Gastroesophageal sphincter (tissue), 3 donors: ENCODE measurements around the gene FMNL3.

Experiments used
- POLR2A ChIP-seq, 2 donors: fragments of 450-650 bp; IDR thresholded peaks; one replicate each; pipeline ENCODE4 v1.6.1; 2017; ENCODE audit warnings: antibody characterized with exemption in 2 of 2, mild to moderate bottlenecking in 2 of 2, moderate library complexity in 1 of 2
- POLR2AphosphoS5 ChIP-seq: sonication (generic); formaldehyde crosslinking; IDR thresholded peaks from one replicate; pipeline ENCODE4 v1.6.1; 2017; ENCODE audit warnings: antibody characterized with exemption
- TF ChIP-seq, protein P1 (sequence below), 4 experiments: fragments of 200-600 bp in 2 of 4; fragments of 450-650 bp in 2 of 4; sonication (generic) in 1 of 4; IDR thresholded peaks; one replicate each; pipeline ENCODE4 v1.5.1; 2017 to 2019; ENCODE audit warnings: antibody characterized with exemption in 4 of 4, mild to moderate bottlenecking in 2 of 4, moderate library complexity in 2 of 4

DNA sequence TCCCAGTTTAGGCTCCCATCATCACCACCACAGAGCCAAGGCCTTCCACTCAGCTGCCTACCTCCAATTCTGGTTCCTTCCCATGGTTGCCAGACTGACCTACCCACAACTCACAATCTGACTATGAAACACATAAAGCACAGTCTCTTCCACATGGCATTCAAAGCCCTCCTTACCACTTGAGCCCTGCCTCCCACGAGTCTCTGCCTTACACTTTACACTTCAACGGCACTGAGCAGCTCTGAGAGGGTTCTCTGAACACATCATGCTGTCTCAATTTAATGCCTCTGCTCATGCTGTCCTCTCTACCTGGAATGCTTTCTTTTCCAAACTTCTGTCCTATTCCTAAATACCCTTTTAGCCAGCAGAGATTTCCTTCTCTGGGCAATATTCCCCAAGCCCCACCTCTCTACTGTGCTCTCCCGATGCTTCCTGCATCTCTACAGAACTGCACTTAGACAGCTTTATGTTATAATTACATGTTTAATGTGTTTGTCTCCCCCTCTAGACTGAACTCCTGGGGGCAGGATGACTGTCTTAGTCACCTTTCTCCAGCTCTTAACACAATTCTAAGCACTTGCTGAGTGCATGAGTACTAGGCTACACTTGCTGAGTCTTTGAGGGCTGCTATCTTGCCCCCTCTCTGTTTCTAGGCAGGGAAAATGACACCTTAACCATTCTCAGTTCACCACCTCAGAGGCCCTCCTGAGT is 23.5 kb downstream of the FMNL3 start:
- TF ChIP-seq, protein P1, sequence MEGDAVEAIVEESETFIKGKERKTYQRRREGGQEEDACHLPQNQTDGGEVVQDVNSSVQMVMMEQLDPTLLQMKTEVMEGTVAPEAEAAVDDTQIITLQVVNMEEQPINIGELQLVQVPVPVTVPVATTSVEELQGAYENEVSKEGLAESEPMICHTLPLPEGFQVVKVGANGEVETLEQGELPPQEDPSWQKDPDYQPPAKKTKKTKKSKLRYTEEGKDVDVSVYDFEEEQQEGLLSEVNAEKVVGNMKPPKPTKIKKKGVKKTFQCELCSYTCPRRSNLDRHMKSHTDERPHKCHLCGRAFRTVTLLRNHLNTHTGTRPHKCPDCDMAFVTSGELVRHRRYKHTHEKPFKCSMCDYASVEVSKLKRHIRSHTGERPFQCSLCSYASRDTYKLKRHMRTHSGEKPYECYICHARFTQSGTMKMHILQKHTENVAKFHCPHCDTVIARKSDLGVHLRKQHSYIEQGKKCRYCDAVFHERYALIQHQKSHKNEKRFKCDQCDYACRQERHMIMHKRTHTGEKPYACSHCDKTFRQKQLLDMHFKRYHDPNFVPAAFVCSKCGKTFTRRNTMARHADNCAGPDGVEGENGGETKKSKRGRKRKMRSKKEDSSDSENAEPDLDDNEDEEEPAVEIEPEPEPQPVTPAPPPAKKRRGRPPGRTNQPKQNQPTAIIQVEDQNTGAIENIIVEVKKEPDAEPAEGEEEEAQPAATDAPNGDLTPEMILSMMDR (IDR thresholded peaks at IDR 0.05) = no peak
- no peak for TF ChIP-seq POLR2A (IDR thresholded peaks at IDR 0.05)
- no peak for TF ChIP-seq POLR2AphosphoS5
